ENCODE data around the gene VMAC. TPM values are rescaled to one million over a fixed set of nuclear protein-coding genes. Genes with fewer than 3 reads are reported as not detected.
"Not testable (repeated sequence)": the region's sequence is repeated elsewhere in the genome, so short reads cannot be mapped to it uniquely, and the experiment has no call there.

VMAC gene
- polyA plus RNA-seq, 1 donor (not counting 4 experiments of a cell fraction or from before 2014, with no cell fraction given) = 2.2 TPM

- dilution Hi-C loops (cut with MboI; ENCODE audit: extremely low pct_ligation_motif_present, low sequenced_read_pairs) = not testable (repeated sequence)
Measured at GRCh38 chr19:5884065-5884811, 20.4 kb upstream of the VMAC start.

GRCh38 chr19:5889288-5889971 lies 15.2 kb upstream of the VMAC start:
- H3K27ac ChIP-seq (ENCODE audit: control insufficient read depth, insufficient read depth, low read length) = no peak overlapping the region

More at GRCh38 chr19:5884065-5884811, 20.4 kb upstream of the VMAC start:
- not testable (repeated sequence) for H3K27me3 ChIP-seq (ENCODE audit: control insufficient read depth, extremely low read depth, insufficient read depth, low read length); H4K20me1 ChIP-seq (ENCODE audit: control insufficient read depth, extremely low read depth, insufficient read depth, low read length); H3K9ac ChIP-seq (ENCODE audit: control insufficient read depth, extremely low read depth, insufficient read depth, low read length); H3K4me3 ChIP-seq (ENCODE audit: control insufficient read depth in 2 of 3, extremely low read depth in 1 of 3, insufficient read depth in 2 of 3, low read depth in 1 of 3, low read length in 3 of 3); H3K9me3 ChIP-seq (ENCODE audit: control insufficient read depth, low read depth, low read length); DNase-seq (ENCODE audit: low read depth, low spot score); H3K36me3 ChIP-seq (ENCODE audit: control insufficient read depth in 2 of 2, extremely low read depth in 1 of 2, insufficient read depth in 2 of 2, low read length in 2 of 2); H3K9me1 ChIP-seq (ENCODE audit: control insufficient read depth, extremely low read depth, insufficient read depth, low read length); H3K79me2 ChIP-seq (ENCODE audit: control insufficient read depth, insufficient read depth, low read length); H3K4me1 ChIP-seq (ENCODE audit: control insufficient read depth, extremely low read depth, insufficient read depth, low read length); H3K27ac ChIP-seq (ENCODE audit: control insufficient read depth, insufficient read depth, low read length); H2AFZ ChIP-seq (ENCODE audit: control insufficient read depth, low read length); H3K4me2 ChIP-seq (ENCODE audit: control insufficient read depth, extremely low read depth, insufficient read depth, low read depth, low read length)
- FAIRE-seq = peak; percentile 52

More at GRCh38 chr19:5889288-5889971, 15.2 kb upstream of the VMAC start:
- no peaks in the 10 kb centered on the region for H4K20me1 ChIP-seq (ENCODE audit: control insufficient read depth, extremely low read depth, insufficient read depth, low read length)
- H3K9ac ChIP-seq (ENCODE audit: control insufficient read depth, extremely low read depth, insufficient read depth, low read length) = no peak overlapping the region
- H3K27me3 ChIP-seq (ENCODE audit: control insufficient read depth, extremely low read depth, insufficient read depth, low read length) = no peaks in the 10 kb centered on the region
- no peak for DNase-seq (ENCODE audit: low read depth, low spot score)
- dilution Hi-C loops (cut with MboI; ENCODE audit: extremely low pct_ligation_motif_present, low sequenced_read_pairs) = no loop called here
- no peak overlapping the region for H3K4me2 ChIP-seq (ENCODE audit: control insufficient read depth, extremely low read depth, insufficient read depth, low read depth, low read length)
- no peak overlapping the region for H3K4me3 ChIP-seq (ENCODE audit: control insufficient read depth in 2 of 3, extremely low read depth in 1 of 3, insufficient read depth in 2 of 3, low read depth in 1 of 3, low read length in 3 of 3)
- no peak overlapping the region for H2AFZ ChIP-seq (ENCODE audit: control insufficient read depth, low read length)
- no peak for FAIRE-seq
- no peak for TF ChIP-seq CTCF (optimal IDR thresholded peaks at IDR 0.05 in 1 of 3, IDR thresholded peaks at IDR 0.05 in 1 of 3, conservative IDR thresholded peaks at IDR 0.05 in 1 of 3; ENCODE audit: extremely low read depth in 1 of 3, insufficient read depth in 2 of 3, low read length in 3 of 3)
- TF ChIP-seq EZH2 (IDR thresholded peaks at IDR 0.05; ENCODE audit: low read length) = no peak
- no peaks in the 10 kb centered on the region for H3K36me3 ChIP-seq (ENCODE audit: control insufficient read depth in 2 of 2, extremely low read depth in 1 of 2, insufficient read depth in 2 of 2, low read length in 2 of 2)
- H3K9me1 ChIP-seq (ENCODE audit: control insufficient read depth, extremely low read depth, insufficient read depth, low read length) = no peaks in the 10 kb centered on the region
- no peaks in the 10 kb centered on the region for H3K79me2 ChIP-seq (ENCODE audit: control insufficient read depth, insufficient read depth, low read length)
- H3K4me1 ChIP-seq (ENCODE audit: control insufficient read depth, extremely low read depth, insufficient read depth, low read length) = peaks cover 12% of the 10 kb centered on the region
- H3K9me3 ChIP-seq (ENCODE audit: control insufficient read depth, low read depth, low read length) = no peaks in the 10 kb centered on the region
